Measurements from ENCODE around the gene GNB4. TPM values are rescaled to one million over a fixed set of nuclear protein-coding genes. Genes with fewer than 3 reads are reported as not detected.

The GNB4 gene
- total and polyA plus RNA-seq, 2 donors (not counting 3 experiments of a cell fraction or from before 2014, with no cell fraction given): 30.3 to 62.6 TPM

DNA sequence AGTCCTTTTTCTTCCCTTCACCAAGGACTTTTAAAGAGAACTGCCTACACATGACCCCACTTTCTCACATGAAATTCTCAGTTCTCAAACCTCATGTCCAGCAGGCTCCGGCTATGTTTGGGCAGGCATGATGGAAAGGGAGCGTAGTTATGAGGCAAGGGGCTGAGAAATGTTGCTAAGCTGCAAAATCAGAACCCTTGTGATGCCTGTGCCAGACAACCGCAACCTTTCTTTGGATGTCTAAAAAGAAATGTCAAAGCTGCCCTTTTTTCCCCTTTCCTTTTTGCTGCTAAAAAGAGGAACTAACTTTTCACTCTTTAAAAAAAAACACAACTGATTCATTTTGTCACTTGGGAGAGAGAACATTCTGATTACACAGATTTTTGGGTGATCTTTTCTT lies 19.2 kb downstream of the GNB4 start:
- dilution Hi-C loops (cut with MboI; ENCODE audit: extremely low pct_ligation_motif_present, low sequenced_read_pairs) (no loop called here), intact Hi-C loops (cut with micrococcal nuclease) (no loop called here)
- BruUV-seq (replicated peaks): no TSS peak
- CTCF ChIA-PET: interaction anchor here (0.8 to 1.0 kb wide), 2 partner anchors 11 to 15 kb away, joined by 3 read pairs; no protein-coding TSS in a partner anchor
- Histone ChIP-seq H3K9me1 (replicated peaks; ENCODE audit: control insufficient read depth, extremely low read depth, insufficient read depth, low read length) (no peaks in the 10 kb centered on the region), H3K9me3 (replicated peaks; ENCODE audit: control insufficient read depth, insufficient read depth, low read length) (no peaks in the 10 kb centered on the region), H4K20me1 (replicated peaks; ENCODE audit: control insufficient read depth, extremely low read depth, insufficient read depth, low read length) (peaks cover 22% of the 10 kb centered on the region), H3K27ac (ENCODE audit: insufficient read depth, low read depth, low read length) (no peak overlapping the region), H3K4me2 (ENCODE audit: insufficient read depth, low read length) (no peak overlapping the region), H3K4me3 (replicated peaks in 1 of 3; ENCODE audit: insufficient read depth in 1 of 3, low read depth in 1 of 3, low read length in 3 of 3) (no peak overlapping the region), H3K9ac (replicated peaks; ENCODE audit: extremely low read depth, insufficient read depth, low read length) (no peak overlapping the region), H3K27me3 (ENCODE audit: control insufficient read depth in 2 of 2, insufficient read depth in 2 of 2, low read length in 2 of 2) (no peaks in the 10 kb centered on the region), H2AFZ (ENCODE audit: low read depth, low read length) (no peak overlapping the region), H3K79me2 (ENCODE audit: control insufficient read depth, insufficient read depth, low read length) (peaks cover 98% of the 10 kb centered on the region), H3K4me1 (ENCODE audit: control insufficient read depth, extremely low read depth, insufficient read depth, low read length) (peaks cover 16% of the 10 kb centered on the region), H3K36me3 (ENCODE audit: control insufficient read depth in 2 of 2, extremely low read depth in 1 of 2, insufficient read depth in 2 of 2, low read length in 2 of 2) (no peaks in the 10 kb centered on the region)
- DNase-seq (ENCODE audit: low read depth, low spot score) (no peak), FAIRE-seq (no peak)
- no peak for TF ChIP-seq MYC (IDR thresholded peaks at IDR 0.05; ENCODE audit: low read depth, low read length)
- TF ChIP-seq EZH2 (IDR thresholded peaks at IDR 0.05; ENCODE audit: borderline replicate concordance, low read depth, low read length, severe bottlenecking): no peak
- TF ChIP-seq MAX (IDR thresholded peaks at IDR 0.05; ENCODE audit: insufficient read depth, insufficient read length): no peak
- no peak for TF ChIP-seq JUN (IDR thresholded peaks at IDR 0.05; ENCODE audit: borderline replicate concordance, insufficient read depth, insufficient read length, low read depth)
- no peak for TF ChIP-seq POLR2A (IDR thresholded peaks at IDR 0.05; ENCODE audit: low read depth, low read length)
- no peak for TF ChIP-seq POLR2AphosphoS5 (IDR thresholded peaks at IDR 0.05; ENCODE audit: insufficient read depth, low read depth, low read length)
- TF ChIP-seq FOS (IDR thresholded peaks at IDR 0.05; ENCODE audit: borderline replicate concordance, insufficient read depth, low read length): no peak
- TF ChIP-seq GATA2 (IDR thresholded peaks at IDR 0.05; ENCODE audit: insufficient read depth, insufficient read length, low read depth, low read length): no peak
- TF ChIP-seq CTCF (IDR thresholded peaks at IDR 0.05; ENCODE audit: extremely low read depth in 1 of 2, insufficient read depth in 1 of 2, low read depth in 1 of 2, low read length in 2 of 2): no peak
- POLR2A ChIA-PET: no interaction called here

All from endothelial cell of umbilical vein (primary cell).